A673 (cell line): Measurements from ENCODE around the gene SORCS3.

Experiments
- EZH2 ChIP-seq: fragments of 200-600 bp; sonication (generic); IDR thresholded peaks from 2 replicates; pipeline ENCODE4 v1.6.1; 2017; ENCODE audit warnings: borderline replicate concordance, low read depth, mild to moderate bottlenecking, mixed read lengths, antibody characterized with exemption, low read length; ENCODE audit not compliant: poor library complexity, severe bottlenecking
- TF ChIP-seq, protein P1 (sequence below): fragments of 300-800, 200-600 bp; sonication (generic); conservative IDR thresholded peaks from 2 replicates; pipeline ENCODE4 v1.5.1; 2017; ENCODE audit warnings: low read depth, mild to moderate bottlenecking, antibody characterized with exemption, low read length, moderate library complexity, mixed read lengths

DNA sequence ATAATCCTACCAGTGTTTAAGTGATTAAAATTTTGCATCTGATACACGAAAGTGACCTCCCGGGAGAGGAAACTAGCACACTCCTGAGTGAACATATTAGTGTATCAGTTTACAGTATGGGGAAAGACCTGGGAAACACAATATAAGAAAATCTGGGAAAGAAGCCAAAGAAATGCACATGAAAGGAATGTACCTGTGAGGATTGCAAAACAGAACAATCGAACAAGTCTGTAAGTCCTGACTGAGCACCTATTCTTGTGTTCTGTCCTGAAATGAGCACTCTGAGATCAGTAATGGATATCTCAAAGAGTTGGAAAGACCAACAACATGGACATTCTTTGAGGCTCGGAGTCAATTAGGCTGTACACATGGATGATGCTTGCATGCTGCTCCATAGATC is 554.7 kb downstream of the SORCS3 start:
- TF ChIP-seq, protein P1, sequence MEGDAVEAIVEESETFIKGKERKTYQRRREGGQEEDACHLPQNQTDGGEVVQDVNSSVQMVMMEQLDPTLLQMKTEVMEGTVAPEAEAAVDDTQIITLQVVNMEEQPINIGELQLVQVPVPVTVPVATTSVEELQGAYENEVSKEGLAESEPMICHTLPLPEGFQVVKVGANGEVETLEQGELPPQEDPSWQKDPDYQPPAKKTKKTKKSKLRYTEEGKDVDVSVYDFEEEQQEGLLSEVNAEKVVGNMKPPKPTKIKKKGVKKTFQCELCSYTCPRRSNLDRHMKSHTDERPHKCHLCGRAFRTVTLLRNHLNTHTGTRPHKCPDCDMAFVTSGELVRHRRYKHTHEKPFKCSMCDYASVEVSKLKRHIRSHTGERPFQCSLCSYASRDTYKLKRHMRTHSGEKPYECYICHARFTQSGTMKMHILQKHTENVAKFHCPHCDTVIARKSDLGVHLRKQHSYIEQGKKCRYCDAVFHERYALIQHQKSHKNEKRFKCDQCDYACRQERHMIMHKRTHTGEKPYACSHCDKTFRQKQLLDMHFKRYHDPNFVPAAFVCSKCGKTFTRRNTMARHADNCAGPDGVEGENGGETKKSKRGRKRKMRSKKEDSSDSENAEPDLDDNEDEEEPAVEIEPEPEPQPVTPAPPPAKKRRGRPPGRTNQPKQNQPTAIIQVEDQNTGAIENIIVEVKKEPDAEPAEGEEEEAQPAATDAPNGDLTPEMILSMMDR: no peak
- TF ChIP-seq EZH2: no peak
